ENCODE measurements around the gene CHMP1A. TPM values are rescaled to one million over a fixed set of nuclear protein-coding genes. Genes with fewer than 3 reads are reported as not detected.
A peak's percentile ranks its signal among the peaks of the same experiment; 100 is the strongest.
"Not testable (repeated sequence)": the region's sequence is repeated elsewhere in the genome, so short reads cannot be mapped to it uniquely, and the experiment has no call there.

CHMP1A gene
- total RNA-seq, 1 donor from 2014 or later: 80.0 TPM

- Mint-ChIP-seq H3K4me1 (ENCODE audit: low read depth) (peaks cover 8% of the 10 kb centered on the region), H3K36me3 (ENCODE audit: low read depth) (peaks cover 34% of the 10 kb centered on the region), H3K27ac (no peak overlapping the region), H3K4me3 (ENCODE audit: low read depth) (peak overlapping the region; percentile 96), H3K27me3 (ENCODE audit: low read depth) (no peaks in the 10 kb centered on the region), H3K9me3 (peaks cover 4% of the 10 kb centered on the region)
- intact Hi-C loops (cut with micrococcal nuclease): no loop called here
- no peak for DNase-seq (ENCODE audit: low spot score)
Observed at GRCh38 chr16:89688395-89688794, 30.9 kb upstream of the CHMP1A start.

DNA sequence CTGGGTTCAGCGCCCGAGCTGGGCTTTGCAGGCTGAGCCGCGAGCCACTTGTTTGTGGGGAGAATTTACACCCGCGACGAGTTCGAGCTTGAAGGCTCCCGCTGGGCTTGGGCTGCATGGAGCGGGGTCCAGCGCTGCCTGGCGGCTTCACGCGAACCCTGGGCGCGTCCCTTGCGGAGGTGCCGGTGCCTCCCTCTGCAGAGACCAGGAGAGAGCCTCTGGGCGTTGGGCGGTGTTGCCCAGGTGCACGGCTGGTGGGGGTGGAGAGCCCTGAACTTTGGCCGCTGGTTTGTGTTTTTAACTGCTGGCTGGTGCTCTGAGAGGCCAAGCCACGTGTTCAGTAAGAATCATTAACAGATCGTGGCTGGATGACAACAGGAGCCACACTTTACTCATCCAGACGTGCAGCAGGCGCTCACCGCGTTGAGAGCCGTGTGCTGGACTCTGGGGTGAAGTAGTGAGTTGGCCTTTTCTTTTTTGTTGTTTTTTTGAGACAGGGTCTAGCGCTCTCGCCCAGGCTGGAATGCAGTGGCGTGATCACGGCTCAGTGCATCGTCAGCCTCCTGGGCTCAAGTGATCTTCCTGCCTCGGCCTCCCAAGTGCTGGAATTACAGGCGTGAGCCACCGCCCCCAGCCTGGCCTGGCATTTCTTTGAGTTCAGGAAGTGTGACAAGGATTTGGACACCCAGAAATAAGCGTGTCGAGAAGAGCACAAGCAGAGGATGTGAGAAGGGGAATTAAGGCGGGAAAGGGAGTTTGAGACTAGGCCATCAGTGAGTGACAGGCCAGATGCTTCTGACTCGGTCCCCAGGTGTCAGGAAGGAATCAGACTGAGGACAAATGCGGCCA lies 29.8 kb upstream of the CHMP1A start:
- no peaks in the 10 kb centered on the region for H3K27me3 Mint-ChIP-seq (ENCODE audit: low read depth)
- intact Hi-C loops (cut with micrococcal nuclease): loop anchor here (2.0 kb wide), 1 partner anchor 13 kb away; the partner anchor contains the start of gene SPATA2L

GRCh38 chr16:89686520-89687091 lies 29.1 kb upstream of the CHMP1A start, which contains the start of gene CDK10:
CDK10 (plus strand) TSS chr16:89686689; CDS start chr16:89686711, 22 bp downstream.
- intact Hi-C loops (cut with micrococcal nuclease): loop anchor here (2.0 kb wide), 1 partner anchor 14 kb away; the partner anchor contains the start of gene SPATA2L
- Mint-ChIP-seq H3K27me3 (ENCODE audit: low read depth) (no peaks in the 10 kb centered on the region), H3K36me3 (ENCODE audit: low read depth) (peaks cover 35% of the 10 kb centered on the region), H3K9me3 (peaks cover 4% of the 10 kb centered on the region), H3K4me1 (ENCODE audit: low read depth) (peaks cover 8% of the 10 kb centered on the region), H3K27ac (peak within 1 kb of the TSS; percentile 84), H3K4me3 (ENCODE audit: low read depth) (peak within 1 kb of the TSS; percentile 96)
- DNase-seq (ENCODE audit: low spot score): peak; percentile 90

More for the DNA sequence above, 29.8 kb upstream of the CHMP1A start:
- peak overlapping the region; percentile 60 for H3K27ac Mint-ChIP-seq
- H3K4me1 Mint-ChIP-seq (ENCODE audit: low read depth): peaks cover 8% of the 10 kb centered on the region
- H3K9me3 Mint-ChIP-seq: peaks cover 4% of the 10 kb centered on the region
- H3K4me3 Mint-ChIP-seq (ENCODE audit: low read depth): peak overlapping the region; percentile 96
- H3K36me3 Mint-ChIP-seq (ENCODE audit: low read depth): peaks cover 36% of the 10 kb centered on the region
- DNase-seq (ENCODE audit: low spot score): no peak

DNA sequence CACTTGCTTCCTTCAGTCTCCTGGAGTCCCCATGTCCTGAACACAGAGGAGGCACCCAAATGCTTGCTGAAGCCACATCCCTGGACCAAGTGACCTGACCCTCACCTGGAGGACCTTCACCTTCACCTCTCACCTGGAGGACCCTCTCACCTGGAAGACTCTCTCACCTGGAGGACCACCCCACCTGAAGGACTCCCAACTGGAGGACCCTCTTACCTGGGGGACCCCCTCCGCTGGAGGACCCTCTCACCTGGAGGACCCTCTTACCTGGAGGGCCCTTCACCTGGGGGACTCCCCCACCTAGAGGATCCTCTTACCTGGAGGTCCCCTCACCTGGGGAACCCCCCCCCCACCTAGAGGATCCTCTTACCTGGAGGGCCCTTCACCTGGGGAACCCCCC lies 28.4 kb upstream of the CHMP1A start:
- H3K27ac Mint-ChIP-seq: no peak overlapping the region
- no peak for DNase-seq (ENCODE audit: low spot score)
- intact Hi-C loops (cut with micrococcal nuclease): loop anchor here (2.0 kb wide), 1 partner anchor 15 kb away; the partner anchor contains the start of gene SPATA2L
- peaks cover 8% of the 10 kb centered on the region for H3K4me1 Mint-ChIP-seq (ENCODE audit: low read depth)
- no peaks in the 10 kb centered on the region for H3K27me3 Mint-ChIP-seq (ENCODE audit: low read depth)
- peaks cover 33% of the 10 kb centered on the region for H3K36me3 Mint-ChIP-seq (ENCODE audit: low read depth)
- peaks cover 4% of the 10 kb centered on the region for H3K9me3 Mint-ChIP-seq
- H3K4me3 Mint-ChIP-seq (ENCODE audit: low read depth): peak overlapping the region; percentile 47

- Mint-ChIP-seq H3K36me3 (ENCODE audit: low read depth) (peaks cover 7% of the 10 kb centered on the region), H3K4me3 (ENCODE audit: low read depth) (no peak overlapping the region), H3K27me3 (ENCODE audit: low read depth) (no peaks in the 10 kb centered on the region), H3K27ac (no peak overlapping the region), H3K4me1 (ENCODE audit: low read depth) (no peaks in the 10 kb centered on the region), H3K9me3 (no peaks in the 10 kb centered on the region)
- no peak for DNase-seq (ENCODE audit: low spot score)
- intact Hi-C loops (cut with micrococcal nuclease): no loop called here
Observed at GRCh38 chr16:89678258-89678657, 20.8 kb upstream of the CHMP1A start.

DNA sequence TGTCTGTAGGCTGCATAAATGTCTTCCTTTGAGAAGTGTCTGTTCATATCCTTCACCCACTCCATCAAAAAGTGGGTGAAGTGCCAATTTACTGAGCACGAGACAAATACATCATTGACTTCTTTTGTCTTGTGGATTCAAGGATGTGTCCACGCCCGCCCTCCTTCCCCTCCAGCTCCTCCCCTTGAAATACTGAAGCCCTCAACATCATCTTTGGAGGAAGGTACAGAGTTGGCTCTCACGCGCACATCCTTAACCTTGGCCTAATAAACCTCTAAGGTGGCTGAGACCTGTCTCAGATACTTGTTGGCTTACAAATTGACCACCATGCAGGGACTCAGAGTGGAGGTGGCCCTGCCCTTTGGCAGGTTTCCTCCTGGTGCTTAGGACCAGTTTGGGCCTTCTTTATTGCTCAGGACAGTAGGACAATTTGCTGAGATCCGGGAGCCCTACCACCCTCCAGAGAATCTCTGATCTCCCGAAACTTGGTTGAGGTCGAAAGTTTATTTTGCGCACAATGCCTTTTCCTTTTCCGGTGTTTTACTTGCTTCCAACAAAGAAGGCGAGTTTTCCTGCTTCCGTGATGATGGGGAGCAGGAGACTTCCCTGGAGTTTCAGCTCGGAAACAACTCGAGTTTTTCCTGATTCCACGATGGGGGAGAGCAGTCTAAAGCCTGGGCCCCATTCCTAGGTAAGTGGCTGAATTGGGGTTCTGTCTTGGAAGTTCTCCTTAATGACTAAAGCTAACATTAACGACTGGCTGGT lies 14.9 kb upstream of the CHMP1A start:
- peaks cover 9% of the 10 kb centered on the region for H3K4me1 Mint-ChIP-seq (ENCODE audit: low read depth)
- no peak overlapping the region for H3K4me3 Mint-ChIP-seq (ENCODE audit: low read depth)
- H3K27me3 Mint-ChIP-seq (ENCODE audit: low read depth): no peaks in the 10 kb centered on the region
- H3K27ac Mint-ChIP-seq: no peak overlapping the region
- peaks cover 3% of the 10 kb centered on the region for H3K36me3 Mint-ChIP-seq (ENCODE audit: low read depth)
- no peak for DNase-seq (ENCODE audit: low spot score)
- intact Hi-C loops (cut with micrococcal nuclease): no loop called here
- no peaks in the 10 kb centered on the region for H3K9me3 Mint-ChIP-seq

- H3K27ac Mint-ChIP-seq; H3K36me3 Mint-ChIP-seq (ENCODE audit: low read depth); DNase-seq (ENCODE audit: low spot score); H3K4me1 Mint-ChIP-seq (ENCODE audit: low read depth); H3K9me3 Mint-ChIP-seq; intact Hi-C loops (cut with micrococcal nuclease); H3K27me3 Mint-ChIP-seq (ENCODE audit: low read depth); H3K4me3 Mint-ChIP-seq (ENCODE audit: low read depth): not testable (repeated sequence)
Observed at GRCh38 chr16:89671565-89671964, 14.1 kb upstream of the CHMP1A start.

DNA sequence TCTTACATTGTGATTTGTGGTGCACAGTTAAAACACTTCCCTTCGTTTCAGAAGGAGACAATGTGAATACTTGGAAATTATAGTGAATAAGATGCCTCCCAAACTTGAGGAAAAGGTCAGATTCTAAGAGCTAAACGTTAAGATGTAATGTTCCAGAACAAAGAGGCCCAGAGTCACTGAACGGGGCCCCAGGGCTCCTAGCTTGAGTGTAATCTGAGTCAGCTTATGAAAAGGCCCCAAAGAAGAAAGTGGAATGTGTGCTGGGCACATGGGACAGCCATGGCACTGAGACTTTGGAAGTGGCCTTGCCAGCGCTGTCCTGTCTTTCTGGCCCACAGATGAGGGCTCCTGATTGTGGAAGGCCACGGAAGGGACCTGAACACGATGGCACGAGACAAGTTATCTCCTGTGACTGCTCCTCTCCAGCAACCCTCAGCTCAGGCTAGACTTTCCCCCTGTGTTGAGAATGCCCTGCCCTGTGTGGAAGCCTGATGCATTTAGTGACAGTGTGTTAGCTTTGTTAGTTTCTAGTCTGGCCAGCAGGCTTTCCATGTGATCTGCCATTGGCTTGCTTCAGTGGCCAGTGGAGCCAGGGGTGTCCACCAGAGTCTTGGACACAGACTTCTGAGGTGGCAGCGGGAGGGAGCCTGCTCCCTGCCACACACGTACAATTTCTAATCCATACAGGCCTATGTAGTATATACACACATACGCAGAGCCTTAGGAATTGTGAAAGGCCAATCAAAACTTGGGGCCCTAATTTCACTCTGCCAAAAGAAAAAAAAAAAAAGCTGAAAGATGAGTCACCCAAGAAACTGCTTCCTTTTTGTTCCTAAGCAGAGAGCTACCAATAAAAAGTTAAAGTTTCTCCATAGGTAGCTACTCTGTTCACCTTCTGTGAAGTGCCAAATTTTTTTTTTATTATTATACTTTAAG lies 13.3 kb upstream of the CHMP1A start:
- intact Hi-C loops (cut with micrococcal nuclease): no loop called here
- Mint-ChIP-seq H3K9me3 (no peaks in the 10 kb centered on the region), H3K4me3 (ENCODE audit: low read depth) (no peak overlapping the region), H3K27ac (no peak overlapping the region), H3K27me3 (ENCODE audit: low read depth) (no peaks in the 10 kb centered on the region), H3K36me3 (ENCODE audit: low read depth) (peaks cover 9% of the 10 kb centered on the region), H3K4me1 (ENCODE audit: low read depth) (peaks cover 9% of the 10 kb centered on the region)
- DNase-seq (ENCODE audit: low spot score): no peak

GRCh38 chr16:89669755-89670154 lies 12.2 kb upstream of the CHMP1A start:
- Mint-ChIP-seq H3K9me3 (no peaks in the 10 kb centered on the region), H3K4me1 (ENCODE audit: low read depth) (peaks cover 9% of the 10 kb centered on the region), H3K36me3 (ENCODE audit: low read depth) (peaks cover 9% of the 10 kb centered on the region), H3K27ac (no peak overlapping the region), H3K4me3 (ENCODE audit: low read depth) (no peak overlapping the region), H3K27me3 (ENCODE audit: low read depth) (no peaks in the 10 kb centered on the region)
- no peak for DNase-seq (ENCODE audit: low spot score)
- intact Hi-C loops (cut with micrococcal nuclease): no loop called here

GRCh38 chr16:89668790-89669158 lies 11.3 kb upstream of the CHMP1A start:
- no peak overlapping the region for H3K27ac Mint-ChIP-seq
- H3K9me3 Mint-ChIP-seq: no peaks in the 10 kb centered on the region
- peaks cover 9% of the 10 kb centered on the region for H3K4me1 Mint-ChIP-seq (ENCODE audit: low read depth)
- no peak overlapping the region for H3K4me3 Mint-ChIP-seq (ENCODE audit: low read depth)
- peaks cover 15% of the 10 kb centered on the region for H3K36me3 Mint-ChIP-seq (ENCODE audit: low read depth)
- no peak for DNase-seq (ENCODE audit: low spot score)
- intact Hi-C loops (cut with micrococcal nuclease): no loop called here
- H3K27me3 Mint-ChIP-seq (ENCODE audit: low read depth): no peaks in the 10 kb centered on the region

GRCh38 chr16:89667633-89668032 lies 10.1 kb upstream of the CHMP1A start:
- DNase-seq (ENCODE audit: low spot score): no peak
- intact Hi-C loops (cut with micrococcal nuclease): no loop called here
- H3K9me3 Mint-ChIP-seq: no peaks in the 10 kb centered on the region
- H3K4me3 Mint-ChIP-seq (ENCODE audit: low read depth): no peak overlapping the region
- H3K36me3 Mint-ChIP-seq (ENCODE audit: low read depth): peaks cover 21% of the 10 kb centered on the region
- H3K4me1 Mint-ChIP-seq (ENCODE audit: low read depth): peaks cover 9% of the 10 kb centered on the region
- no peaks in the 10 kb centered on the region for H3K27me3 Mint-ChIP-seq (ENCODE audit: low read depth)
- no peak overlapping the region for H3K27ac Mint-ChIP-seq

- intact Hi-C loops (cut with micrococcal nuclease); H3K27ac Mint-ChIP-seq; DNase-seq (ENCODE audit: low spot score); H3K4me3 Mint-ChIP-seq (ENCODE audit: low read depth); H3K4me1 Mint-ChIP-seq (ENCODE audit: low read depth); H3K27me3 Mint-ChIP-seq (ENCODE audit: low read depth); H3K9me3 Mint-ChIP-seq: not testable (repeated sequence)
- H3K36me3 Mint-ChIP-seq (ENCODE audit: low read depth): peaks cover 21% of the 10 kb centered on the region
Observed at GRCh38 chr16:89667000-89667399, 9.5 kb upstream of the CHMP1A start.

Measured in activated T-helper 2 cell treated with anti-CD3 and anti-CD28 coated beads, Interferon-gamma antibody, Interleukin-2, Interleukin-4, amounts not matched to agents 10 μg/mL and 5 μg/mL and 100 μg/mL, durations not matched to agents 14 hours and 24 hours and 36 hours (primary cell).